GM19023 (cell line): ENCODE measurements around the gene GALNTL6.
"Not testable (repeated sequence)": the region's sequence is repeated elsewhere in the genome, so short reads cannot be mapped to it uniquely, and the experiment has no call there.

ENCODE experiments used
- ATAC-seq: cut with Tn5 transposase; IDR thresholded peaks from one replicate; pipeline ENCODE4 v1.9.1; 2021; ENCODE audit warnings: mild to moderate bottlenecking, moderate library complexity; ENCODE audit not compliant: unreplicated experiment

The GALNTL6 gene

DNA sequence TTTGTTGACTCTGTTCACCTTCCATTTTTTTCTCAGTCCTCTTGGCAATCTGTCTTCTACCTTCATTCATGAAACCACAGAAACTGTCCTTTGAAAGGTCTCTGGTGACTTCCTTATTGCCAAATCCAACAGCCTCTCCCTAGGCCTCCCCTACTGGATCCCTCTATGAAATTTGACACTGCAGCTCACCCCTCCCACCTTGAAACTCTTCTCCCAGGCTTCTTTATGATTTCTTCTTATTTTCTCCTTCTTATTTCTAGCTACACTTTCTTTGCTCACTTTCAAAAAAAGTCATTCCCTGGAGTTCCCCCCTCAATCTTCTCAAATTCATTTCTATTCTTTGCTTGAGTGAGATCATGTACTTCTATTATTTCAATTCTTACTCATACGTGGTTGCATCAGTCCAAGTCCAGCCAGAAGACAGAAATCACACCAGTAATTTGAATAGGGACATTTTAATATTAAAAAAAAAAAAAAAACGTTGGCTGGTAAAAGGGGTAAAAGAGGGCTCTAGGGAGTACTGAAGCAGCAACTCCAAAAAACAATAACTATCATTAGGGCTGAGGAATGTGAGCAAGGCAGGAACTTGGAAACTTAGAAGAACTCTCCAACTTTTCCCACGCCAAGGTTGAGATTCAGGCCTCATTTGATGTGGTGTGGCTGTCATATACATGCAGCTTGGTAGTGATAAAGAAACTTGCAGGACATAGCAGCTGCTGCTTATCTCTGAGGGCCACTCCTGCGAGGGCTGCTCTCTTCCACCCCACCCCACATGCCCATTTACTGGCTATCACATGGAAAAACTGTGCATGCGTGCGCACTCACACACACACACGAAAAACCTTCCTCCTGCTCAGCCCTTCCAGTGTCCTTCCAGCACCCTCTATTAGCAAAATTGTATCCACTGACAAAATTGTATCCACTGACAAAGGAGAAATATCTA, 1185.6 kb downstream of the GALNTL6 start:
- no peak for ATAC-seq

DNA sequence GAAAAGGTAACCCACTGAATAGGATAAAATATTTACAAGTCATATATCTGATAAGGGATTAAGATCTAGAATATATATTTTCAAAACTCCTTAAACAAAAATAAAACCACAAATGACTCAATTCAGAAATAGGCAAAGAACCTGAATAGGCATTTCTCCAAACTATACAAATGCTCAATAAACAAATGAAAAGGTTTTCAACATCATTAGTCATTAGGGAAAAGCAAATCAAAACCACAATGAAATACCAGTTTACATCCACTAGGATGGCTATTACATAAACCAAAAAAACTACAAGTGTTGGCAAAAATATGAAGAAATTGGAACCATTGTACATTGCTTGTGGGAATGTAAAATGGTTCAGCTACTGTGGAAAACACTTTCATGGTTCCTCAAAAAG, 1188.4 kb downstream of the GALNTL6 start:
- no peak for ATAC-seq

DNA sequence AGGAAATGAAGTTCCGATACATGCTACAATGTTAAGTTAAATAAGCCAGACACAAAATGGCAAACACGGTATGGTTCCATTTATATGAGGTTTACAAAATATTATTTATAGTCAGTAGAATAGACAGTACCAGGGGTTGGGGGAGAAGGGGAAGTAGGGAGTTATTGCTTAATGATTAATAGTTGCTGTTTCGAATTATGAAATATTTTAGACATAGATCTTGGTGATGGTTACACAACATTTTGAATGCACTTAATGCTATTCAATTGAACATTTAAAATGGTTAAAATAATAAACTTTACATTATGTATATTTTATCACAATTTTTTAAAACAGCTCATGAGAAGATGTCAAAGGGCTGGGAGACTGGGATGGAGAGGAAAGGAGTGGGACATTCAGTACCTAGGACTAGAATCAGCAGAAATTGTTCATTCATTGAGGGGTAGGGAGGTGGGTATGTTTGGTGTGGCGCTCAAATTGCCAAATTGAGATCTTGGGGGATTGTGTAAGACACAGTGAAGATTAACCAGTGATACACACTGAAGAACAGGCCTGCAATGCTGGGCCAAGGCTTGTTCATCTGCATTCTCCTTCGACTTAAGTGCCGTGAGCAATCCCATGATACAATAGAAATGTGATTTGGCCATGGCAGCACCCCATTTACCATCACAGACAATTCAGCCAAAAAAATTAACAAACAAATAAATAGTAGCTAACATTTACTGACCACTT, 1189.8 kb downstream of the GALNTL6 start:
- ATAC-seq: no peak

DNA sequence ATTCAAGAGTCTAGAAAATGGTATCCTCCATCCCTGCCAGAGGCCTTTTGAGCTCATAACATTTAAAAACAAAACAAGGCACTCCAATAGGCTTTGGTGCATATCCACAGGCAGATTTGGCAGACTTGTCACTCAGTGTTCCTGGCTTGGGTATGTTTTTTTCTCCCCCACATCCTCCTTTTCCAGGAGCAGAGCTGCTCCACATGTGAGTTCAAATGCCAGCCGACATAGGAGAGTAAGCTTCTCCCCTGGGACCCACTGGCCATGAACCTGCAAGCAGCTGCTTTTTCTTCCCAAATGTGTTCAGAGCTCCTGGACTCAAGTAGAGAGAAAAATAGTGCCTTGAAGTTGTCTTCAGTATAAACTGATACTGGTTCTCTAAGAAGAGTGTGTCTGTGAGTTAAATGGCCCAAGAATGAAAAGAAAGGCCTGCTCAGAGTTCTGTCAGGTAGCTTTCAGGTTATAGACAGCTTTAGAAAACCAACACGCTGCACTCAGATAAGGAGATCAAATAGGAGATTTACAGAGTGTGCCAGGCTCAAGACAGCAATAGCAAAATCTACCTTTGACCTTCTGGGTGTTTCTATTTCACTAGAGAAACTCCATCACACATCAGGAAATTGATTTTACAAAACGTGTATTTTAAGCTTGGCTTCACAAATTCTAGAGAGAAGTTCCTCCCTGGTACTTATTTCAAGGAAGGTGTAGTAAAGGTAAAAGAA, 1192.9 kb downstream of the GALNTL6 start:
- ATAC-seq: no peak

DNA sequence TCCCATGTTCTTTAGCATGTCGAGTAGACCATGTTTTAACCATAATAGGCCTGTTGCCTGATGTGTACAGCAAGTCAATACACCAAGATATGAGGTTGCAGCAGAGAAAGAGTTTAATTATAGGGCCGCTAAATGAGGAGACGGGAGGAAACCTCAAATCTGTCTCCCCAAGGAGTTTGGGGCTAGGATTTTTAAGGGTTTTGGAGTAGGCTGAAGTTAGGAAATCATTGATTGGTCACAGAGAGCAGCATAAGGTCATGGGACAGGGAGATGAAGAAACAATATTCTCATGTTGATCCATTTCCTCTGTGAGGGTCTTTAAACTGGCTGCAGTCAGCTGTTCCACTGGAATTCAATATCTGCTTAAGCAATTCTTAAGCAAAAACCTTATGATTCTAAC, 1195.2 kb downstream of the GALNTL6 start:
- ATAC-seq: no peak

DNA sequence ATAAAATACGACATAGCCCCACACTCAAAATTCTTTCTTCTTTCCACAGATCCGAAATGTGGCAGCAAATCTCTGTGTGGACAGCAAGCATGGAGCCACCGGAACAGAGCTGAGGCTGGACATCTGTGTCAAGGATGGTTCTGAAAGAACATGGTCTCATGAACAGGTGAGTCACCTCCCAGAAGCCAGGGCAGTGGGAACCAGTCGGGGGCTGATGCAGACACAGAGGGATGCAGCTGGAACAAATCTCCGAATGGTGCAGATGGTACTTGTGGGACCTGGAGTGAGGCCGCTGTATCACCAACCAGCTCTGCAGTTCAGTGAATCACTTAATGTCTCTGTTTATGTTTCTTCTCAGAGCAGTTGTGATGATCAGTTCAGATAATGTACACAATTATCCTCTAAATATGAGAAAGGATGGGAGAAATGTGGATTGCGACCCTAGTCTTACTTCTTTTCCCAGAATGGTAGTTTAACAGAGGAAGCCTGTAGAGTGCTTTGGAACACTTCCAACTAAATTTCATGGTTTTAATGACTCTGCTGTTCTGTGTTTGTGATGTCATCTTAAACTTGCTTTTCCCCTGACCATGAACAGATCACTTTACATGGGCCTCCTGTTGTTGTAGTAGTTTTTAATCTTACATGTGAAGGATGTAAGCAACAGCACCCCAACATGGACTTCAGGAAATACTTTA, 1196.1 kb downstream of the GALNTL6 start:
- ATAC-seq: no peak

DNA sequence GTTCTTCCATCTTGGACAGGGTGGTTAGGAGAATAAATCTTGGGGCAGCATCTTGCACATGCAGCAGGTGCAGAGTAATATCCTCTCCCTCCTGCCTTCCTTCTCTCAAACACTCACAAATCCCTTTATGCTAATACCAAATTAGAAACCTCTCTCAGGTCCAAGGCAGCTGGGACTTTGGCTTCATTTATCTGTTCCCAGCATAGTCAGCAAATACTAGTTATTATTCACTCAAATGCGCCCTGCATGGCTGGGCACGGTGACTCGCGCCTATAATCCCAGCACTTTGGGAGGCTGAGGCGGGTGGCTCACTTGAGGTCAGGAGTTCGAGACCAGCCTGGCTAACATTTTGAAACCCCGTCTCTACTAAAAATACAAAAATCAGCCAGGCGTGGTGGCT, 1199.4 kb downstream of the GALNTL6 start:
- ATAC-seq: no peak

DNA sequence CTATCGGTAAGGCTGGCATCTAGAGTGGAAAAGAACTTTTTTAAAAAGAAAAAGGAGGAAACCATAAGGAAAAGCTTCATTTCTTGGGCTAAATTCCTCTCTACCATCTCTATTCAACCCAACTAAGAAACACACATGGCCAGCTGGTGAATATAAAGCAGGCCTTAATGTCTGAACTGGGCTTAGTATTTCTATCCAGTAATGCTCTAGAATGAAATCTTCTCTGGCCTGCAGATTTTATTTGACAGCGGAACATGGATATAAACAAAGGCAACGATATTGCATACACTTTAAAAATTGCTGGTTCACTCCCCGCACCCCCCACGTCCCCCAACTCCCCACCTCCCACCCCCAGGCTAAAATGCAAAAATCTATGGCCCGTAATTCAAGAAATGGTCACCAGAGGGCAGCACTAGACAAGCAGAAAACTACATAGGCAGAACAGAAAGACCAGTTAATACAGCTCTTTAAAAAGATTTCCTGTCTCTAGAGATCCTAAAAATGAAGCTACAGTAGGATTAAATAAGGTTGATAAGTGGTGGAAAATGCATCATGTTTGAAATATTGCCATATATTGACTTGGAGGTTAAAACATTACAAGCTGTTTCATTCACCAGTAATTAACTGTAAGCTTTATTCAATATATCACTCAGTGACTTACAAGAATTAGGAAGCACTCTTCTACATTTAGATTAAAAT, 1200.2 kb downstream of the GALNTL6 start:
- ATAC-seq: no peak

DNA sequence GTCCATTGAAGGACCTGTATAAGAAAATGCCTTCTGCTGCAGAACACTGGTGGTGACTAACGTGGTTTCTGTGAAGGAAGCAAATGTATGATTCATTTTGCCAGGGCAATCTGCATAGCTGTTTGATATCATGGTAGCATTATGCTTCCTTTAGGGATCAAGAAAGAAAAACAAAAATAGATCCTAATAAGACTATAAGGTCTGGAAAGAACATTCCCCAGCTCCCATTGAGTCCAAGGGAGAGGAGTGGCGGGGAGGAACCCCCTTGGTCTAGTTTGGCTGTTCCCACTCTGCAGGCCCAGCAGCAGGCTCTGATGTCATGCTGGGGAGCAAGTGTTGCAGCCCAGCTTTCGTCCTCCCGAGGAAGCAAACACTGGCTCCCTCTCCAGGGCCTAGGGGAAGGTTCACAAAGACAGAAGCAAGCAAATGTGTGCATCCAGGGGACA, 1200.9 kb downstream of the GALNTL6 start:
- ATAC-seq: no peak

DNA sequence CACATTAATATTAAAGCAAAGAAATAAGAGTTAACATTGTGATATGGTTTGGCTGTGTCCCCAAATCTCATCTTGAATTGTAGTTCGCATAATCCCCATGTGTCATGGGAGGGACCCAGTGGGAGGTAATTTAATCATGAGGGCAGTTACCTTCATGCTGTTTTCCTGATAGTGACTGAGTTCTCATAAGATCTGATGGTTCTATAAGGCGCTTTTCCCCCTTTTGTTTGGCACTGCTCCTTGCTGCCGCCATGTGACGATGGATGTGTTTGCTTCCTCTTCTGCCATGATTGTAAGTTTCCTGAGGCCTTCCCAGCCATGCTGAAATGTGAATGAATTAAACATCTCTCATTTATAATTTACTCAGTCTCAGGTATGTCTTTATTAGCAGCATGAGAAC, 1201.6 kb downstream of the GALNTL6 start:
- ATAC-seq: no peak

DNA sequence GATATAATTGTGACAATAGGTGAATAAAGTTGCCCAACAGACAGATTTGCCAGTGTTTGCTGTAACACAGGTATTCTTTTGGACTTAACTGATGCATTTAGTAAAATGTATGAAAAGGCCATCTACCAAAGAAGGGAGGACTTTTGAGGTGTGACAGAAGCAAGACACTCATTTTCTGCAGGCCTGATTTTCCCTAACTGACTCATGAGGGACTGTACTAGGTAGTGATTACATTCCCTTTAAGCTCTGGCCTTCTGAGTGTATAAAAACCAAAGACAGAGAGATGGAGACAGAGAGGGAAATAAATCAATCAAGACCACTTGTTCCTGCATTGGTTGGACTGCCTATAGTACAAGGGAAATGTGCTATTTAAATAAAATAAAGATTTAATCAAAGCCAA, 1204.6 kb downstream of the GALNTL6 start:
- no peak for ATAC-seq

DNA sequence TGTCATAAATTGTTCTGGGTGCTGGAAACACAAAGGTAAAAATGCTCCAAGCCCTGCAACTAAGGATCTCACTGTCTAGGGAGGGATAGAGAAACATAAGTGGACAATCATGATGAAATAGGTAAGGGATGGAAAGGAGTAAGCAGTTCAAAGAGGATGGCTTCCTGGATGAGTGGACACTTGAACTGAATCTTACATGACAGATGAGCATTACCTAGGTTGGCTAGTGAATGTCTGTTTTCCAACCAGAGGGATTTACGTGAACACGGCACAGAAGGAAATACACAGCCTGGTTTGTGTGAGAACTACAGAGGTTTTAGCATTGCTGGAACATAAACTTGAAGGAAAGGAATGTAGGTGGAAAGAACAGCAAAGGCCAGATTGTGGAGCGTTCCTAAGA, 1205.2 kb downstream of the GALNTL6 start:
- no peak for ATAC-seq

DNA sequence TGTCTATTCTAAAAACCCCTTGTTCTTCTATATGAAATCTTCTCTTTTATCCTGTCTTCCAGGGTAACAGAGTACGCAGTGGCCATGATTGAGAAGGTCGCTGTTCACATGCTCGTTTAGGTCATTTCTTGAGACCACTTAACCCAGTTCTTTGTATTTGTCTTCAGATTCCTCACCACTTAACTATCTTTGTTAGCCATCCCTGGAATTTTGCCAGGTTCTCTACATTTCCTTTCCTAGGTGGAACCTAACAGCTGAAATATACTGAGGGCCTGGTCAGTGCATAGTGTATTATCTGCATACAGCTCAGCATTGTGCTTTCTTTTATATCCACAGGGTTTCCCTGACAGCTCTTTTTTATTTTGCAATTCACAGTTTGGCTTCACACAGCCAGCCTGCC, 1206.5 kb downstream of the GALNTL6 start:
- no peak for ATAC-seq

DNA sequence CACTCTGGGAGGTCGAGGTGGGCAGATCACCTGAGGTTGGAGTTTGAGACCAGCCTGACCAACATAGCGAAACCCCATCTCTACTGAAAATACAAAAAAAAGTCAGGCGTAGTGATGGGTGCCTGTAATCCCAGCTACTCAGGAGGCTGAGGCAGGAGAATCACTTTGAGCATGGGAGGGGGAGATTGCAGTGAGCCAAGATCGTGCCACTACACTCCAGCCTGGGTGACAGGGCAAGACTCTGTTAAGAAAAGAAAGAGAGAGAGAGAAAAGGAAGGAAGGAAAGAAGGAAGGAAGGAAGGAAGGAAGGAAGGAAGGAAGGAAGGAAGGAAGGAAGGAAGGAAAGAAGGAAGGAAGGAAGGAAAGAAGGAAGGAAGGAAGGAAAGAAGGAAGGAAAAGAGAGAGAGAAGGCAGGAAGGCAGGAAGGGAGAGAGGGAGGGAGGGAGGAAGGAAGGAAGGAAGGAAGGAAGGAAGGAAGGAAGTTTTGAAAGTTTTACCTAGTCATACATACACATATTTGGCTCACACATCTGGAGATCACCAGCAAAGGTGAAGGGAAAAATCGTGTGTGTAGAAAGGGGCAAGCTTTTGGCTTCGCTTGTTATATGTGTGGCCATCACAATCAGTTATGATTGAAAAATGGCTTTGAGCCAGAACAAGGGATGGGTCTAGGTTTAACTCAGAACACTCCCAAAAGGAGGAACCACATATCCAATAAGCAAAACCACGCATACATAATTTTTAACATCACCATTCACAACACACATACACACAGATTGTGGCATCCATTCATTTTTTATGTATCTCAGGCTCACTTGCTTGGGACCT, 1208.8 kb downstream of the GALNTL6 start:
- not testable (repeated sequence) for ATAC-seq

DNA sequence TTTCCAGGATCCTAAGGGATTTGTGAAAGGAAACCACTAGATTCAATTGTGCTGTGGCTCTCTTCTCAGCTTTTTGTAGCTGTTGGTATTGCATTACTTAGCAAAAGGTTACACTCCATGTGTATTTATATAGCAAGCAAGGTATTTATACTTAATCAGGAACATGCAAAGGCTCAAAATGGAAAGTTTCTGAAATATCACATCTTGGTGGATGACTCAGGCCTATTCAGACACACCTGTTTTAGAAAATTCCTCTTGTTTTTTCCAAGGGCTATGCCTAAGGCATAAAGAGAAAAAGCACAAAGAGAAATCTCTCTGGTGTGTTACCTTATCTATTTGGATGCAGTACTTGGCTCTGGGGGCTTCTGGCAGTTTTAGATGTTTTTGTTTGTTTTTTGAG, 1211.0 kb downstream of the GALNTL6 start:
- ATAC-seq: no peak

DNA sequence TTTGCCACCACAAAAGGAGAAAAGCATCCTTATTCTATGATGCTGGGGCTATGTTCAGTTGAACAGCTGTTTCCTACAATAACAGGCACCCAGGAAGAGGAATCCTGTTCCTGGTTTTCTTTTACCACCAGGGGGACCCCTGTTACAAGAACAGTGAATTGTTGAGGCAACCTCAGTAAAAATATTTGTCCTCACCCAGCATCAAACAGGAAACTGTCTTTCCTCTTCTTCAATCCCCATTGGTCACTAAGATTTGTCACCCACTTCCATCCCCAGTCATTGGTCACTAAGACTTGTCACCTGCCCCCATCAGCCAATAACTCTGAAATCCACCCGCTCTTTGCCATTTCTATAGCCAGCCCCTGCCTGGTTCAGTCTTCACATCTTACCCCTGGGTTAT, 1211.9 kb downstream of the GALNTL6 start:
- peak; percentile 81 for ATAC-seq

DNA sequence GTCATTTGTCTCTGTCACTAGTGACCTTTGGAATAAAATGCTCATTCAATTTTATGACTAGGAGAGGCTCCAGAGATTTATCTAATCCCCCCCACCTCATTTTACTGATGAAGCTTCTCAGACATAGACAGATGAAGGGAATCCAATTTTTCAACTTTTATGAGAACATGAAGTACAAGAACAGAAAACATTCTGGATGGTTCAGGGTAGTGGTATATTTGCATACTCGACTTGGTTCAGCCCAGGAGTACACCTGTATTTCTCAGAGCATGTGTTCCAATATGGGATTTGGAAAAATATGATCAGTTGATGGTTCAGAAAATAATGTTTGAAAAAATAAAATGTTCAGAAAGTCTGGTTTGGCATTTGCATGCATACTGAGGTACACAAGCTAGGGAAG, 1224.0 kb downstream of the GALNTL6 start:
- ATAC-seq: no peak

DNA sequence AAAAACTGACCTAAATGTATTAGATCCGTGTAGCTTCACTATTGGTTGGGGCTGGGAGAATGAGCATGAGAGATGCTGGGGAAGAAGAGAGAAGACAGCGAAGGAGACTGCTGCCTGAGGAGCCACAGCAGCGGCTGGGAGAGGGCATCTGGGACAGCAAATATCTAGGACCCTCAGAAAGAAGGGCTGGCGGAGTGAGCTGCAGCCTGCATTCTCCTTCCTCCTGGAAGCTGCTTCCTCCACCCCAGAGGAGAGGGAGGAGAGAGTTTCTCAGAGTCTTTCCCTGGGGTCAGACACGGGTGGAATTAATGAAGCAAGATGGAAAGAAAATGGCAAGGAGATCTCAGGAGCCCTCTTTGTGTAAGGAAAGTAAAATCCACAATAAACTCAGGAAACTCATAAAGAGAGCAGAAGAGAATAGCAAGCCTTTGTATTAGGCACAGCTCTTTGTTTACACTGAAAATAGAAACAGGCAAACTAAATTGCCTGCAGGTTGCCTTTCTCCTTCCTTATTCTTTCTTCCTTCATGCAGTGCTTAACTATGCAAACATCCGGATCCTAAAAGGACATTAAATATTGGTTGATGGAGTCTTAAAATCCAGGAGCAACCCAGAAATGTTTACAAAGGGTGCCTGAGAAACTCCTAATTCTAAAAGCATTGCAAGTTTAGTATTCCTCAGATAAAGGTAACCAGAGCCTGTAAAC, 1225.1 kb downstream of the GALNTL6 start:
- ATAC-seq: no peak
